ENCODE measurements around the gene SSX4B. TPM values are rescaled to one million over a fixed set of nuclear protein-coding genes. Genes with fewer than 3 reads are reported as not detected.
"Not testable (repeated sequence)": the region's sequence is repeated elsewhere in the genome, so short reads cannot be mapped to it uniquely, and the experiment has no call there.

The SSX4B gene
- total and polyA plus RNA-seq, 7 donors, result not detected

- H3K9me3 ChIP-seq; intact Hi-C loops (cut with DNase I); H3K36me3 ChIP-seq; H3K4me1 ChIP-seq; DNase-seq; H3K27me3 ChIP-seq; H3K4me3 ChIP-seq; H3K27ac ChIP-seq: not testable (repeated sequence)
- WGBS, 2 donors, result 75 to 88% methylated on average over 1 of the region's 2 CpGs
Measured at GRCh38 chrX:48396931-48397330, 14.8 kb downstream of the SSX4B start.

- H3K4me3 ChIP-seq; H3K4me1 ChIP-seq; H3K36me3 ChIP-seq; intact Hi-C loops (cut with DNase I); H3K27me3 ChIP-seq; H3K27ac ChIP-seq; H3K9me3 ChIP-seq; DNase-seq: not testable (repeated sequence)
- WGBS, 2 donors, result no CpG with 5 or more reads among the region's 16 CpGs
Measured at GRCh38 chrX:48383239-48383638, 28.5 kb downstream of the SSX4B start, which contains the start of gene SSX4. SSX4 (plus strand) TSS chrX:48383539; CDS start chrX:48384054, 515 bp downstream.

- DNase-seq; intact Hi-C loops (cut with DNase I); H3K27me3 ChIP-seq; H3K4me3 ChIP-seq; H3K36me3 ChIP-seq; H3K9me3 ChIP-seq; H3K4me1 ChIP-seq; H3K27ac ChIP-seq: not testable (repeated sequence)
- no CpG with 5 or more reads among the region's 8 CpGs for WGBS, 2 donors
Measured at GRCh38 chrX:48370408-48370807, 41.4 kb downstream of the SSX4B start.

GRCh38 chrX:48367717-48368408, 43.9 kb downstream of the SSX4B start:
- intact Hi-C loops (cut with DNase I); H3K4me3 ChIP-seq; H3K36me3 ChIP-seq; H3K27me3 ChIP-seq; H3K27ac ChIP-seq; H3K4me1 ChIP-seq; H3K9me3 ChIP-seq; DNase-seq: not testable (repeated sequence)
- WGBS, 2 donors, result no CpG with 5 or more reads among the region's 12 CpGs

GRCh38 chrX:48359281-48359680, 52.5 kb downstream of the SSX4B start:
- H3K27ac ChIP-seq; H3K36me3 ChIP-seq; H3K27me3 ChIP-seq; H3K4me1 ChIP-seq; H3K4me3 ChIP-seq; DNase-seq; intact Hi-C loops (cut with DNase I); H3K9me3 ChIP-seq: not testable (repeated sequence)
- WGBS, 2 donors, result 49 to 66% methylated on average over 6 of the region's 6 CpGs

- Histone ChIP-seq H3K9me3 (no peaks in the 10 kb centered on the region), H3K27me3 (no peaks in the 10 kb centered on the region), H3K27ac (no peak overlapping the region), H3K4me1 (no peaks in the 10 kb centered on the region), H3K4me3 (no peak overlapping the region), H3K36me3 (no peaks in the 10 kb centered on the region)
- DNase-seq, result no peak
- intact Hi-C loops (cut with DNase I), result no loop called here
- no peak for TF ChIP-seq POLR2AphosphoS5 (IDR thresholded peaks at IDR 0.05)
- no peak for TF ChIP-seq EP300 (IDR thresholded peaks at IDR 0.05)
- no peak for TF ChIP-seq POLR2A (IDR thresholded peaks at IDR 0.05)
- TF ChIP-seq CTCF (IDR thresholded peaks at IDR 0.05), result no peak
- WGBS, 2 donors, result 91 to 92% methylated on average over 7 to 8 of the region's 8 CpGs
Measured at GRCh38 chrX:48357681-48358080, 54.1 kb downstream of the SSX4B start.

- not testable (repeated sequence) for H3K36me3 ChIP-seq
Measured at GRCh38 chrX:48356315-48357094, 55.3 kb downstream of the SSX4B start, which contains the start of gene SSX3. SSX3 (minus strand) TSS chrX:48356703; CDS start chrX:48355249, 1,454 bp downstream.

More at GRCh38 chrX:48356315-48357094, 55.3 kb downstream of the SSX4B start, which contains the start of gene SSX3:
- H3K4me1 ChIP-seq; DNase-seq; H3K9me3 ChIP-seq; H3K27ac ChIP-seq; H3K27me3 ChIP-seq; intact Hi-C loops (cut with DNase I); H3K4me3 ChIP-seq: not testable (repeated sequence)
- 93 to 94% methylated on average over 16 to 19 of the region's 19 CpGs for WGBS, 2 donors

Small RNAs within 50 kb of the gene (small RNA-seq; reads per million reads assigned to genes)
- 0 reads per million in 3 donors for gene AL606490.4
- 0 reads per million in 3 donors for gene AL606490.7

Other genes starting within 250 kb of the SSX4B start
- gene SSX5, start 215.2 kb downstream of the SSX4B start, total RNA-seq, result not detected
- gene SSX5, start 215.2 kb downstream of the SSX4B start, polyA plus RNA-seq, result not detected
- not detected for gene SSX1, start 156.6 kb downstream of the SSX4B start, total RNA-seq
- not detected for gene SSX1, start 156.6 kb downstream of the SSX4B start, polyA plus RNA-seq
- not detected for gene SSX3, start 55.3 kb downstream of the SSX4B start, total RNA-seq
- not detected for gene SSX3, start 55.3 kb downstream of the SSX4B start, polyA plus RNA-seq
- not detected for gene SSX4, start 28.4 kb downstream of the SSX4B start, total RNA-seq
- not detected for gene SSX4, start 28.4 kb downstream of the SSX4B start, polyA plus RNA-seq
- gene SLC38A5, start 58.3 kb upstream of the SSX4B start, total RNA-seq, result 1 to 10 TPM; 1.9 to 4.6 (median 3.7) TPM
- 10 to 100 TPM in 1 of 3 donors, 1 to 10 TPM in 2; 3.7 to 68.4 (median 4.2) TPM for gene SLC38A5, start 58.3 kb upstream of the SSX4B start, polyA plus RNA-seq
- gene FTSJ1, start 64.2 kb upstream of the SSX4B start, total RNA-seq, result 10 to 100 TPM; 24.6 to 39.9 (median 28.4) TPM
- gene FTSJ1, start 64.2 kb upstream of the SSX4B start, polyA plus RNA-seq, result 10 to 100 TPM; 15.6 to 37.4 (median 18.5) TPM
- gene PORCN, start 97.0 kb upstream of the SSX4B start, total RNA-seq, result 10 to 100 TPM; 12.2 to 13.3 (median 12.9) TPM
- 1 to 10 TPM; 1.2 to 7.4 (median 3.2) TPM for gene PORCN, start 97.0 kb upstream of the SSX4B start, polyA plus RNA-seq
- gene EBP, start 109.8 kb upstream of the SSX4B start, total RNA-seq, result 10 to 100 TPM; 14.3 to 25.3 (median 18.6) TPM
- gene EBP, start 109.8 kb upstream of the SSX4B start, polyA plus RNA-seq, result 100 to 1,000 TPM in 1 of 3 donors, 10 to 100 TPM in 2; 47.4 to 310 (median 65.4) TPM
- 10 to 100 TPM; 10.4 to 14.6 (median 11.9) TPM for gene TBC1D25, start 127.8 kb upstream of the SSX4B start, total RNA-seq
- 1 to 10 TPM; 5.8 to 9.6 (median 7.8) TPM for gene TBC1D25, start 127.8 kb upstream of the SSX4B start, polyA plus RNA-seq
- gene RBM3, start 162.5 kb upstream of the SSX4B start, total RNA-seq, result 100 to 1,000 TPM in 3 of 4 donors, 10 to 100 TPM in 1; 83.9 to 209 (median 143) TPM
- gene RBM3, start 162.5 kb upstream of the SSX4B start, polyA plus RNA-seq, result 100 to 1,000 TPM; 105 to 217 (median 185) TPM
- gene WDR13, start 185.5 kb upstream of the SSX4B start, total RNA-seq, result 100 to 1,000 TPM in 3 of 4 donors, 10 to 100 TPM in 1; 99.9 to 132 (median 106) TPM
- 100 to 1,000 TPM in 2 of 3 donors, 10 to 100 TPM in 1; 98.1 to 106 (median 103) TPM for gene WDR13, start 185.5 kb upstream of the SSX4B start, polyA plus RNA-seq